ENCODE data around the gene PLEKHA4. TPM values are rescaled to one million over a fixed set of nuclear protein-coding genes. Genes with fewer than 3 reads are reported as not detected.

The PLEKHA4 gene
- total and polyA plus RNA-seq, 2 of the 13 experiments (the other 11 are each of a cell fraction or from before 2014, with no cell fraction given) = 4.8 to 6.0 TPM

DNA sequence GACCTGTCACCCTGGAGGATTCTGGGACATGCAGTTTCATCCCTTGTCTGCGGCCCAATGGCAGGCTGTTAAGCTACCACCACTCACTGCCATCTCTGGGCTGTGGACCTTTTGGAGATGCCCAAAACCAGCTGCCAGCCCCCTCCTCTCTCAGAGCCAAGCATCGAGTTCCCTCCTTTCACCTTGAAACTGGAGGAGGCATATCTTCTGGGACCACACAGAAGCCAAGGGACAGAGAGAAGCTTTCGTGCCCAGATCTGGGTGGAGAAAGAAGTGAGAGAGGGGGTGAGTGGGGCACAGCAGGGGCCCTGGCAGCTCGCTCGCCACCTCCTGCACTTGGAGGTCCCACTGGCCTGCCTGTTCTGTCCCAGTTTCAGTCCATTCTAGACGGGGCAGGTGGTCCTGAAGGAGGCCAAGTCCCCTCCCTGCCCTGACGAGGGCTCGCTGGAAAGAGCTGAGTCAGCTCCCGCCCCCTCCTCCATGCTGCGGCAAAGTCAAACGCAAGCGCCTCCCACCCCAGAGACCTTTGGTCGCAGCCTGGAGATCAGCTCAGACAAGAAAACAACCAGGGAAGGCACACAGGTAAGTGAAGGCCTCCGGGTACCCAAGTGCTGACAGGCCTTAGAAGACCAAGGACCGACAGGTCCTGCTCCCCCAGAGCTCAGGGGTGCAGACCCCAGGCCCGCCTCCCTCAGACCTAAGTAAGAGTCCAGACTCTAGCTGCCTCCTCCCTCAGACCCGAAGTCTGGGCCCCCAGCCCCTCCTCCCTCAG lies 61.4 kb downstream of the PLEKHA4 start (continued):
- TF ChIP-seq, protein P1, sequence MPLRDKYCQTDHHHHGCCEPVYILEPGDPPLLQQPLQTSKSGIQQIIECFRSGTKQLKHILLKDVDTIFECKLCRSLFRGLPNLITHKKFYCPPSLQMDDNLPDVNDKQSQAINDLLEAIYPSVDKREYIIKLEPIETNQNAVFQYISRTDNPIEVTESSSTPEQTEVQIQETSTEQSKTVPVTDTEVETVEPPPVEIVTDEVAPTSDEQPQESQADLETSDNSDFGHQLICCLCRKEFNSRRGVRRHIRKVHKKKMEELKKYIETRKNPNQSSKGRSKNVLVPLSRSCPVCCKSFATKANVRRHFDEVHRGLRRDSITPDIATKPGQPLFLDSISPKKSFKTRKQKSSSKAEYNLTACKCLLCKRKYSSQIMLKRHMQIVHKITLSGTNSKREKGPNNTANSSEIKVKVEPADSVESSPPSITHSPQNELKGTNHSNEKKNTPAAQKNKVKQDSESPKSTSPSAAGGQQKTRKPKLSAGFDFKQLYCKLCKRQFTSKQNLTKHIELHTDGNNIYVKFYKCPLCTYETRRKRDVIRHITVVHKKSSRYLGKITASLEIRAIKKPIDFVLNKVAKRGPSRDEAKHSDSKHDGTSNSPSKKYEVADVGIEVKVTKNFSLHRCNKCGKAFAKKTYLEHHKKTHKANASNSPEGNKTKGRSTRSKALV (CRISPR knock-in tag; IDR thresholded peaks at IDR 0.05) = peak; percentile 24; the same call in 1 of the 2 replicates
- TF ChIP-seq ATRX (CRISPR knock-in tag; IDR thresholded peaks at IDR 0.05; ENCODE audit: borderline replicate concordance) = no peak
- TF ChIP-seq SMARCE1 (IDR thresholded peaks at IDR 0.05; ENCODE audit: borderline replicate concordance) = no peak
- TF ChIP-seq POLR2G (IDR thresholded peaks at IDR 0.05; ENCODE audit: low read depth, low read length) = peak; percentile 96
- TF ChIP-seq ZNF572 (CRISPR knock-in tag; IDR thresholded peaks at IDR 0.05) = no peak
- TF ChIP-seq, protein P2, sequence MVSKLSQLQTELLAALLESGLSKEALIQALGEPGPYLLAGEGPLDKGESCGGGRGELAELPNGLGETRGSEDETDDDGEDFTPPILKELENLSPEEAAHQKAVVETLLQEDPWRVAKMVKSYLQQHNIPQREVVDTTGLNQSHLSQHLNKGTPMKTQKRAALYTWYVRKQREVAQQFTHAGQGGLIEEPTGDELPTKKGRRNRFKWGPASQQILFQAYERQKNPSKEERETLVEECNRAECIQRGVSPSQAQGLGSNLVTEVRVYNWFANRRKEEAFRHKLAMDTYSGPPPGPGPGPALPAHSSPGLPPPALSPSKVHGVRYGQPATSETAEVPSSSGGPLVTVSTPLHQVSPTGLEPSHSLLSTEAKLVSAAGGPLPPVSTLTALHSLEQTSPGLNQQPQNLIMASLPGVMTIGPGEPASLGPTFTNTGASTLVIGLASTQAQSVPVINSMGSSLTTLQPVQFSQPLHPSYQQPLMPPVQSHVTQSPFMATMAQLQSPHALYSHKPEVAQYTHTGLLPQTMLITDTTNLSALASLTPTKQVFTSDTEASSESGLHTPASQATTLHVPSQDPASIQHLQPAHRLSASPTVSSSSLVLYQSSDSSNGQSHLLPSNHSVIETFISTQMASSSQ (IDR thresholded peaks at IDR 0.05; ENCODE audit: low read depth) = no peak
- TF ChIP-seq, protein P2 (CRISPR knock-in tag; IDR thresholded peaks at IDR 0.05; ENCODE audit: borderline replicate concordance) = peak; percentile 48; the same call in 1 of the 2 replicates
- no peak for TF ChIP-seq ZNF720 (CRISPR knock-in tag; IDR thresholded peaks at IDR 0.05)
- TF ChIP-seq CBX2 (IDR thresholded peaks at IDR 0.05; ENCODE audit: low read depth, low read length) = no peak
- no peak for TF ChIP-seq CBX2 (CRISPR knock-in tag; IDR thresholded peaks at IDR 0.05; ENCODE audit: low read depth)
- TF ChIP-seq, protein P3, sequence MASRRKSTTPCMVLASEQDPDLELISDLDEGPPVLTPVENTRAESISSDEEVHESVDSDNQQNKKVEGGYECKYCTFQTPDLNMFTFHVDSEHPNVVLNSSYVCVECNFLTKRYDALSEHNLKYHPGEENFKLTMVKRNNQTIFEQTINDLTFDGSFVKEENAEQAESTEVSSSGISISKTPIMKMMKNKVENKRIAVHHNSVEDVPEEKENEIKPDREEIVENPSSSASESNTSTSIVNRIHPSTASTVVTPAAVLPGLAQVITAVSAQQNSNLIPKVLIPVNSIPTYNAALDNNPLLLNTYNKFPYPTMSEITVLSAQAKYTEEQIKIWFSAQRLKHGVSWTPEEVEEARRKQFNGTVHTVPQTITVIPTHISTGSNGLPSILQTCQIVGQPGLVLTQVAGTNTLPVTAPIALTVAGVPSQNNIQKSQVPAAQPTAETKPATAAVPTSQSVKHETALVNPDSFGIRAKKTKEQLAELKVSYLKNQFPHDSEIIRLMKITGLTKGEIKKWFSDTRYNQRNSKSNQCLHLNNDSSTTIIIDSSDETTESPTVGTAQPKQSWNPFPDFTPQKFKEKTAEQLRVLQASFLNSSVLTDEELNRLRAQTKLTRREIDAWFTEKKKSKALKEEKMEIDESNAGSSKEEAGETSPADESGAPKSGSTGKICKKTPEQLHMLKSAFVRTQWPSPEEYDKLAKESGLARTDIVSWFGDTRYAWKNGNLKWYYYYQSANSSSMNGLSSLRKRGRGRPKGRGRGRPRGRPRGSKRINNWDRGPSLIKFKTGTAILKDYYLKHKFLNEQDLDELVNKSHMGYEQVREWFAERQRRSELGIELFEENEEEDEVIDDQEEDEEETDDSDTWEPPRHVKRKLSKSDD (CRISPR knock-in tag; IDR thresholded peaks at IDR 0.05; ENCODE audit: low read depth) = no peak; the same call in 1 of the 2 replicates
- TF ChIP-seq ZFX (CRISPR knock-in tag; IDR thresholded peaks at IDR 0.05; ENCODE audit: low read depth) = peak; percentile 96
- TF ChIP-seq ZNF790 (CRISPR knock-in tag; IDR thresholded peaks at IDR 0.05; ENCODE audit: borderline replicate concordance) = peak; percentile 67; the same call in 1 of the 2 replicates
- TF ChIP-seq TSC22D2 (CRISPR knock-in tag; IDR thresholded peaks at IDR 0.05; ENCODE audit: borderline replicate concordance) = no peak; the same call in 1 of the 2 replicates
- TF ChIP-seq, protein P4, sequence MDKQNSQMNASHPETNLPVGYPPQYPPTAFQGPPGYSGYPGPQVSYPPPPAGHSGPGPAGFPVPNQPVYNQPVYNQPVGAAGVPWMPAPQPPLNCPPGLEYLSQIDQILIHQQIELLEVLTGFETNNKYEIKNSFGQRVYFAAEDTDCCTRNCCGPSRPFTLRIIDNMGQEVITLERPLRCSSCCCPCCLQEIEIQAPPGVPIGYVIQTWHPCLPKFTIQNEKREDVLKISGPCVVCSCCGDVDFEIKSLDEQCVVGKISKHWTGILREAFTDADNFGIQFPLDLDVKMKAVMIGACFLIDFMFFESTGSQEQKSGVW (CRISPR knock-in tag; IDR thresholded peaks at IDR 0.05; ENCODE audit: borderline replicate concordance) = no peak
- no peak for TF ChIP-seq PRPF4 (IDR thresholded peaks at IDR 0.05; ENCODE audit: low read depth, low read length, poor library complexity, severe bottlenecking)
